DND-41 (cell line): ENCODE measurements around the gene GRID2.

Experiments used
- ATAC-seq: fragments of 200-7000 bp; cut with Tn5 transposase; 3 replicates; pipeline ENCODE4 v1.9.1; 2021; ENCODE audit warnings: low read depth; ENCODE audit not compliant: insufficient read depth
- DNase-seq: peaks from one replicate; pipeline ENCODE4 v3.0.0-alpha.2; 2020
- H2AFZ ChIP-seq: 2 replicates; pipeline ENCODE4 v1.6.0; 2012; ENCODE audit warnings: low read depth, low read length
- H3K27ac ChIP-seq: 2 replicates; pipeline ENCODE4 v1.5.1; 2012; ENCODE audit warnings: low read length, inconsistent platforms
- H3K27me3 ChIP-seq: fragments of 200-600 bp; sonication (generic); 2 replicates; pipeline ENCODE4 v1.6.0; 2012; ENCODE audit warnings: low read length, mild to moderate bottlenecking, inconsistent platforms; ENCODE audit not compliant: insufficient read depth, poor library complexity
- H3K36me3 ChIP-seq: 2 replicates; pipeline ENCODE4 v1.5.1; 2012; ENCODE audit warnings: low read length, inconsistent platforms; ENCODE audit not compliant: insufficient read depth
- H3K4me1 ChIP-seq: 2 replicates; pipeline ENCODE4 v1.5.1; 2012; ENCODE audit warnings: mild to moderate bottlenecking, low read length; ENCODE audit not compliant: insufficient read depth
- H3K4me2 ChIP-seq: 2 replicates; pipeline ENCODE4 v1.6.0; 2012; ENCODE audit warnings: mild to moderate bottlenecking, moderate library complexity, low read length, inconsistent platforms; ENCODE audit not compliant: insufficient read depth
- H3K4me3 ChIP-seq, 2 experiments: fragments of 200-600 bp in 1 of 2; shearing (Covaris generic) in 1 of 2; 2 replicates each; pipeline ENCODE4 v1.5.1; 2012 to 2016; ENCODE audit warnings: inconsistent platforms in 2 of 2, low read length in 2 of 2, mild to moderate bottlenecking in 2 of 2, low read depth in 1 of 2, moderate library complexity in 1 of 2
- H3K79me2 ChIP-seq: 2 replicates; pipeline ENCODE4 v1.6.0; 2012; ENCODE audit warnings: low read length, inconsistent platforms; ENCODE audit not compliant: insufficient read depth
- H3K9ac ChIP-seq: 2 replicates; pipeline ENCODE4 v1.6.0; 2012; ENCODE audit warnings: low read depth, mild to moderate bottlenecking, inconsistent platforms, low read length, moderate library complexity
- H3K9me3 ChIP-seq: 2 replicates; pipeline ENCODE4 v1.5.1; 2012; ENCODE audit warnings: low read length, moderate library complexity, mild to moderate bottlenecking, inconsistent platforms; ENCODE audit not compliant: insufficient read depth, severe bottlenecking
- H4K20me1 ChIP-seq: 2 replicates; pipeline ENCODE4 v1.6.0; 2012; ENCODE audit warnings: low read length; ENCODE audit not compliant: insufficient read depth
- CTCF ChIP-seq: IDR thresholded peaks from 2 replicates; pipeline ENCODE4 v1.5.1; 2012; ENCODE audit warnings: borderline replicate concordance, low read length, moderate library complexity, mild to moderate bottlenecking; ENCODE audit not compliant: poor library complexity, severe bottlenecking; ENCODE audit errors: extremely low read depth
- EZH2 ChIP-seq: IDR thresholded peaks from 3 replicates; pipeline ENCODE4 v1.6.1; 2012; ENCODE audit warnings: borderline replicate concordance, low read depth, mild to moderate bottlenecking, moderate library complexity, low read length, inconsistent platforms; ENCODE audit not compliant: severe bottlenecking

The GRID2 gene

GRCh38 chr4:92678292-92678691 lies 374.5 kb downstream of the GRID2 start:
- Histone ChIP-seq H3K79me2 (no peaks in the 10 kb centered on the region), H3K27me3 (no peaks in the 10 kb centered on the region)

GRCh38 chr4:92679149-92679548 lies 375.4 kb downstream of the GRID2 start:
- no peak for ATAC-seq
- TF ChIP-seq EZH2 (no peak), CTCF (no peak)
- H3K27ac ChIP-seq = no peak overlapping the region

More at GRCh38 chr4:92678292-92678691, 374.5 kb downstream of the GRID2 start:
- H4K20me1 ChIP-seq = no peaks in the 10 kb centered on the region
- DNase-seq = no peak
- H2AFZ ChIP-seq = no peak overlapping the region
- H3K27ac ChIP-seq = no peak overlapping the region
- H3K4me3 ChIP-seq = no peak overlapping the region
- ATAC-seq = no peak
- no peak overlapping the region for H3K4me2 ChIP-seq
- no peaks in the 10 kb centered on the region for H3K4me1 ChIP-seq
- no peaks in the 10 kb centered on the region for H3K9me3 ChIP-seq
- TF ChIP-seq EZH2 (no peak), CTCF (no peak)
- no peak overlapping the region for H3K9ac ChIP-seq
- no peaks in the 10 kb centered on the region for H3K36me3 ChIP-seq

GRCh38 chr4:92714640-92715039 lies 410.9 kb downstream of the GRID2 start:
- Histone ChIP-seq H3K79me2 (no peaks in the 10 kb centered on the region), H3K4me2 (no peak overlapping the region), H3K4me1 (no peaks in the 10 kb centered on the region), H3K36me3 (no peaks in the 10 kb centered on the region), H3K27me3 (no peaks in the 10 kb centered on the region), H3K9ac (no peak overlapping the region), H4K20me1 (no peaks in the 10 kb centered on the region), H3K27ac (no peak overlapping the region), H2AFZ (no peak overlapping the region), H3K9me3 (no peaks in the 10 kb centered on the region), H3K4me3 (no peak overlapping the region)
- TF ChIP-seq EZH2 = no peak
- ATAC-seq = no peak
- no peak for DNase-seq

More at GRCh38 chr4:92679149-92679548, 375.4 kb downstream of the GRID2 start:
- Histone ChIP-seq H3K4me2 (no peak overlapping the region), H3K4me3 (no peak overlapping the region), H3K79me2 (no peaks in the 10 kb centered on the region), H3K4me1 (no peaks in the 10 kb centered on the region), H3K36me3 (no peaks in the 10 kb centered on the region), H2AFZ (no peak overlapping the region), H4K20me1 (no peaks in the 10 kb centered on the region), H3K27me3 (no peaks in the 10 kb centered on the region), H3K9me3 (no peaks in the 10 kb centered on the region), H3K9ac (no peak overlapping the region)
- DNase-seq = no peak

- H3K4me2 ChIP-seq = no peak overlapping the region
- no peaks in the 10 kb centered on the region for H3K9me3 ChIP-seq
- no peaks in the 10 kb centered on the region for H3K79me2 ChIP-seq
- ATAC-seq = no peak
- H3K27me3 ChIP-seq = no peaks in the 10 kb centered on the region
- no peak overlapping the region for H3K4me3 ChIP-seq
- no peak overlapping the region for H2AFZ ChIP-seq
- no peaks in the 10 kb centered on the region for H3K36me3 ChIP-seq
- H3K9ac ChIP-seq = no peak overlapping the region
- H3K27ac ChIP-seq = no peak overlapping the region
- no peak for DNase-seq
- no peaks in the 10 kb centered on the region for H3K4me1 ChIP-seq
- H4K20me1 ChIP-seq = no peaks in the 10 kb centered on the region
- TF ChIP-seq EZH2 (no peak), CTCF (no peak)
Observed at GRCh38 chr4:92733231-92733630, 429.5 kb downstream of the GRID2 start.
